GM18868 (cell line): ENCODE data around the gene TCTN3.
A peak's percentile ranks its signal among the peaks of the same experiment; 100 is the strongest.
"Not testable (repeated sequence)": the region's sequence is repeated elsewhere in the genome, so short reads cannot be mapped to it uniquely, and the experiment has no call there.

Experiments used
- ATAC-seq: cut with Tn5 transposase; IDR thresholded peaks from one replicate; pipeline ENCODE4 v1.9.1; 2021; ENCODE audit warnings: mild to moderate bottlenecking, moderate library complexity; ENCODE audit not compliant: unreplicated experiment

Gene TCTN3, protein sequence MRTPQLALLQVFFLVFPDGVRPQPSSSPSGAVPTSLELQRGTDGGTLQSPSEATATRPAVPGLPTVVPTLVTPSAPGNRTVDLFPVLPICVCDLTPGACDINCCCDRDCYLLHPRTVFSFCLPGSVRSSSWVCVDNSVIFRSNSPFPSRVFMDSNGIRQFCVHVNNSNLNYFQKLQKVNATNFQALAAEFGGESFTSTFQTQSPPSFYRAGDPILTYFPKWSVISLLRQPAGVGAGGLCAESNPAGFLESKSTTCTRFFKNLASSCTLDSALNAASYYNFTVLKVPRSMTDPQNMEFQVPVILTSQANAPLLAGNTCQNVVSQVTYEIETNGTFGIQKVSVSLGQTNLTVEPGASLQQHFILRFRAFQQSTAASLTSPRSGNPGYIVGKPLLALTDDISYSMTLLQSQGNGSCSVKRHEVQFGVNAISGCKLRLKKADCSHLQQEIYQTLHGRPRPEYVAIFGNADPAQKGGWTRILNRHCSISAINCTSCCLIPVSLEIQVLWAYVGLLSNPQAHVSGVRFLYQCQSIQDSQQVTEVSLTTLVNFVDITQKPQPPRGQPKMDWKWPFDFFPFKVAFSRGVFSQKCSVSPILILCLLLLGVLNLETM

DNA sequence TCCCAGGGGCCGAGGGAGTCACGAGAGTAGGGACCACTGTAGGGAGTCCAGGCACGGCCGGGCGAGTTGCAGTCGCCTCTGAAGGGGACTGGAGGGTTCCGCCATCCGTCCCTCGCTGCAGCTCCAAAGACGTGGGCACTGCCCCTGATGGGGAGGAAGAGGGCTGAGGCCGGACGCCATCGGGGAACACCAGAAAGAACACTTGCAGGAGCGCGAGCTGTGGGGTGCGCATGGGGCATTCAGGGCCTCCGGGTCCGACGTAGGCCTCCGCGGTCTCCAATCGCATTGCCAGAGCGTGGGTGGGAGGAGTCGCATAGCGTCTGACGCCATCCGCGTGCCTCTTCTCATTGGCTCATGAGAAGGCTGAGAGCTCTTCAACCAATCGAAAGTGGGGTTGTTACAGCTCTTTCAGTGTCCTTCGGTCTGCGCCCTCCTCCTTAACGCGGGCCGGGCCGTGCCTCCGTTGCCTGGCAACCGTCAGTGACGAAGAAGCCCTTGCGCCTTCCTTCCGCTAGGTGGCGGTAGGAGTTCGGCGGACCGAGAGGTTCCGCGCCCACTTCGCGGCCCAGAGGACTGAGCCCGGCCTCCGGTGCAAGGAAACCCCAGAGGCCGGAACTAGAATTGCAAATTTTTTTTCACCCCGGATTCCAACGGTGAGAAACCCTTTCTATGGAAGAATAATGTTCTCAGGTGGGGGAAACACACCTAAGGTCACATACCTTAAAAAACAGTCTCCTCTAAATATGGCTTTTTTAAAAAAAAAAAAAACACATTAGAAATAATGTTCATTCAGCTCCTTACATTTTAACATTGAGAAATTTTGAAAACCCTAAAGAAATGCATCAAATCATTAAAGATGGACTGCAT is at the start of gene TCTN3:
Gene TCTN3, minus strand, starts transcription at position 260 of the 867 bp plus-strand sequence. Its CDS starts 28 bp downstream, at position 232.
- ATAC-seq: peak; percentile 98

DNA sequence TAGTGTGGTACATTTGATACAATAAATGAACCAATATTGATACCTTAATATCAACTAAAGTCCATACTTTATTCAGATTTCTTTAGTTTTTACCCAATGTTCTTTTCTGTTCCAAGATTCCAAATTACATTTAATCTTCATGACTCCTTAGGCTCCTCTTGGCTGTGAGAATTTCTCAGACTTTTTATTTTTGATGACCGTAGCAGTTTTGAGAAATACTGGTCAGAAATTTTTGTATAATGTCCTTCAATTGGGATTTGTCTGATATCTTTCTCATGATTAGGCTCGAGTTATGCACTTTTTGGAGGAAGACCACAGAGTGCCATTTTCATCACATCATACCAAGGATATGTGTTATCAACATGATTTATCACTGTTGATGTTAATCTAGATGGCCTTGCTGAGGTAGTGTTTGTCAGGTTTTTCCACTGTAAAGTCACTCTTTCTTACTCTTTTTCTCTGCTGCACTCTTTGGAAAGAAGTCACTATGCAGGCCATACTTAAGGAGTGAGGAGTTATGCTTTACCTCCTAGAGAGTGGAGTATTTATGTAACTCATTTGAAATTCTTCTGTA is 49.3 kb upstream of the TCTN3 start:
- ATAC-seq: no peak

DNA sequence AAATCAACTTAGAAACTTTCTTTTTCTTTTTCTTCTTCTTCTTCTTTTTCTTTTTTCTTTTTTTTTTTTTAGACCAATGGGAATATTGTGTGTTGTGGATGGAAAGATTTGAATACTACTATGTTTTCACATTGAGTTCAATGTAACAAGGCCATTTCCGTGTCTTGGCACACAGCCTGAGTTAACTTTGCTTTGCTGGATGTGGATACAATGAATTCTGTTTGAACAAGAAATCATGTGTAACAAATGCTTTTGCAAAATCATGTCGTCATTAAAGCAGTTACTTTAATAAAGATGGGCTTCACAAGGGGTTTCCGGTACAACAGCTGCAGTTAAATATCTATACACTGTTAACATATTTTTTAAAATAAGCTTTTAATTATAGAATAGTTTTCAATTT is 48.8 kb upstream of the TCTN3 start:
- no peak for ATAC-seq

DNA sequence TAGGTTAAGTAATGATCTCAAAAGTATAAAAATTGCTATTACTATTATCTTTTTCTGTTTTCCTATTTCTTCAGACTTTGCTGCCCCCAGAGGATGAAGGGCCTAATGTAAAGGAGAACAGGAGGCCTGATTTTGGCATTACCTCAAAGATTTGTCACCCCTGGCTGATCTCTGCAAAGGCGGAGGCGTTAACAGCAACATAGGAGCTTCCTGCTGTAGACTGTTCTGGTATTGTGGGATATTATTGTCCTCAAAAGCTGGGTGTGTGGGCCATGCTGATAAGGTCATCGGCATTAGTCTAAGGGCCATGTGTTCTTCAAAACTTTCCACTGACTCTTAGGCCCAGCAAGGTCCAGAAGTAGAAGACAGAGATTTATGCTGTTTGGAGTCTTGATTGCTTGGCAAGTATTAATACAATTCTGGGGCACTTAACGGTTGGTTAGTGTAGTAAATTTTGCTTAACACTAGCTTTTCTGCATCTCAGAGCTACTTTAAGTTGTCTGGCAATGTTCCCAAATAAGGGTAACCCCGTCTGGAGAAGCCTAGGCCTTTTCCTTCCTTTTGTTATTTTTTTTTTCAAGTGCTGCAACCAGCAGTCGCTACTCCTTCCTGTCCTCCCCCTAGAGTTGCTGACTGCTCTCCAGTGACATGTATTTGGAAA is 48.2 kb upstream of the TCTN3 start:
- peak; percentile 83 for ATAC-seq

DNA sequence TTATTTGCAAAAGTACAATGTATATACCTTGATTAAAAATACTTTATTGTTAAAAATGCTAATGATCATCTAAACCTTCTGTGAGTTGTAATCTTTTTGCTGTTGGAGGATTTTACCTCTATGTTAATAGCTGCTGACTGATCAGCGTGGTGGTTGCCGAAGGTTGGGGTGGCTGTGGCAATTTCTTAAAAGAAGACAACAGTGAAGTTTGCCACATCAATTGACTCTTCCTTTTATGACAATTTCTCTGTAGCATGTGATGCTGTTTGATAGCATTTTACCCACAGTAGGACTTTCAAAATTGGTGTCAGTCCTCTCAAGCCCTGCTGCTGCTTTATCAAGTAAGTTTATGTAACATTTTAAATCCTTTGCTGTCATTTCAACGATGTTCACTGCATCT is 45.3 kb upstream of the TCTN3 start:
- ATAC-seq: no peak

DNA sequence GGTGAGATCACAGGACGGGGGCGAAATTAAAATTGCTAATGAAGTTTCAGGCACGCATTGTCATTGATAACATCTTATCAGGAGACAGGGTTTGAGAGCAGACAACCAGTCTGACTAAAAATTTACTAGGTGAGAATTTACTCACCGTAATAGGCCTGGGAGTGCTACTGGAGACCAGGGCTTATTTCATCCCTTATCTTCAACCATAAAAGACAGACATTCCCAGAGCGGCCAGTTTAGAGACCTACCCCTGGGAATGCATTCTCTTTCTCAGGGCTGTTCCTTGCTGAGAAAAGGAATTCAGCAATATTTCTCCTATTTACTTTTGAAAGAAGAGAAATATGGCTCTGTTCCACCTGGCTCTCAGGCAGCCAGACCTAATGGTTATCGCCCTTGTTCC is 39.2 kb upstream of the TCTN3 start:
- ATAC-seq: not testable (repeated sequence)

DNA sequence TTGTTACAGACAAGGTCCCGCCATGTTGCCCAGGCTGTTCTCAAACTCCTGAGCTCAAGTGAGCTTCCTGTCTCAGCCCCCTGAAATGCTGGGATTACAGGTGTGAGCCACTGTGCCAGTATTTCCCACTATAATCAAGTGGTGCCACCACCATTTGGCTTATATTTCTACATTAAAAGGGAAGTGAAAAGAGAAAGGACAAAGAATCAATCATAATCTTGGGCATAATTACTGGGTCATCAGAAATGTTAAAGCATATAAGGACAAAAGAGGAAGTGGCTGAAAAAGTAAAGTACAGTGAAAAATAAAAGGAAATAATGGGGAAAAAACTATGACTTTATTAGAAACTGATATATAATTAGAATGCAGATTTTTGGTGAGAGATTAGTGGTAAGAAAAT is 36.5 kb upstream of the TCTN3 start:
- no peak for ATAC-seq

DNA sequence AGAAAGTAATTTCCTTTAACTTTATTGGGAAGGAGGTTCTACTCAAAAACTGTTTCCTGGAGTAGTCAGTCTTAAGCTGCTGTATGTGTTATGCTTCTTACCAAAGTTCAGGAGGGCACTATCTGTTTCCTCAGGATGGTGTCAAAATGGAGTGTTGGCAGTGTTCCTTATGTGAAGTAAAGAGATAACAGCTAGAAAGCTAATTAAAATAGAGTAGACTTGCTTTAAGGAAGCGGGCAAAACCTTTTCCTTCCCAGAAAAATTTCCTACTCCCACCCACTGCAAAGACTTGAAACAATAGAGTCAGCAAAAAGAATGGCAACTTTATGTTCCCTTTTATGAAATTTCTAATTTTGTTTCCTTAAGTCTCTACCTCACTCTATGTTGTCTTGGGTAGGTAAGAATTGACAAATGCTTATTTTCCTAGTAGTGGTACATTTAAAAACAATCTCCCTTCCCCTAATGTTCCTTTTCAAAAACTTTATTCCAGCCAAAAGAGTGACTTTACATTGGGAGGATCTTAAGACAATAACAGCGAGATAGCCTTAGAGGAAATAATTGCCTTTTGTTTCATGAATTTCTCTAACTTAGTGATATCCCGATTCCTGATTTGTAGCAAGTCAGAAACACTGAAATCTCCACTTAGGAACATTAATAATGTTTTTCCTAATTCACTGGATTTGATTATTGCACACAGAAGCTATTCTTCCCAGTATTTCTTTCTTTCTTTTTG is 35.8 kb upstream of the TCTN3 start:
- ATAC-seq: no peak

DNA sequence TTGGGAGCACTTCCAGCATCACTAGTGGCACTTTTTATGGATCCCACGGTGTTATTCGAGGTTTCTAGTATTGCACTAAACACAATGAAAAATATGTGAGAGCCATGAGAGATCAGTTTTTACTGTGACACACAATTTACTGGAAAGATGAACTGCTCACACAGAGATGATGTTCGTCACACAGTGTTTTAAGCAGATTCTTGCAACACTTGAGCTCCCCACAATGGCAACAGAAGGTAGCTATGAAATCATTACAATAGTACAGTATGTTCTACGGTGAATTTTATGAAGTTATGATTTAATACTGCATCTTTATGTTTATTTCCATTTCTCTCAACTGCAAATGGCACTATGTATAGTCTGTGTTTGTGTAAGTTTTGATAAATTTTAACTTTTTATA is 34.8 kb upstream of the TCTN3 start:
- no peak for ATAC-seq

DNA sequence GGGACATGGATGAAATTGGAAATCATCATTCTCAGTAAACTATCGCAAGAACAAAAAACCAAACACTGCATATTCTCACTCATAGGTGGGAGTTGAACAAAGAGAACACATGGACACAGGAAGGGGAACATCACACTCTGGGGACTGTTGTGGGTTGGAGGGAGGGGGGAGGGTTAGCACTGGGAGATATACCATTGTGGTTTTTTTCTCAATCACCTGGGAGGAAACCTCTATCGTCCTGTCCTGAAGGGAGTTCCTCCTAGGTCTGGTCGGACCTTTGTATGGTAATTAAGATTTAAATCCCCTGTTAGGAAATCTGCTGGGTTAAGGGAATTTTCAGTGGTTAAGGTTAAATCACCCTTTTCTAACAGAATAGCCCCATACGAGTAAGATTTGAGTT is 28.8 kb upstream of the TCTN3 start:
- not testable (repeated sequence) for ATAC-seq

DNA sequence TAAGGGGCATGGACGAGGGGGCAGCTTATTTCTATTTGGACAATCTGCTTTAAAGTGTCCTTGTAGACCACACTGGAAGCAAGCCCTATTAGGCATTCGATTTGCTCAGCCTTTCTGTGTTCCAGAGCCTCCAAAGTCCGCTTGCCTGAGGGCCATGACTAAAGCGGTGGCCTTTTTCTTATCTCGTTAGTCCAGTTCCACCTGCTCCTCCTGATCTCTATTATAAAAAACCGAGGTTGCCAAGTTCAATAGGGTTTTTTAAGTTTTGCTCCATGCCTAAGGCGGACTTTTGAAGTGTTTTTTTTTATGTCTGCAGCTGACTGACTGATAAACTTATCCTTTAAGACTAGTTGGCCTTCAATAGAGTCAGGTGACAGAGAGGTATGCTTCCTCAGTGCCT is 27.0 kb upstream of the TCTN3 start:
- not testable (repeated sequence) for ATAC-seq

DNA sequence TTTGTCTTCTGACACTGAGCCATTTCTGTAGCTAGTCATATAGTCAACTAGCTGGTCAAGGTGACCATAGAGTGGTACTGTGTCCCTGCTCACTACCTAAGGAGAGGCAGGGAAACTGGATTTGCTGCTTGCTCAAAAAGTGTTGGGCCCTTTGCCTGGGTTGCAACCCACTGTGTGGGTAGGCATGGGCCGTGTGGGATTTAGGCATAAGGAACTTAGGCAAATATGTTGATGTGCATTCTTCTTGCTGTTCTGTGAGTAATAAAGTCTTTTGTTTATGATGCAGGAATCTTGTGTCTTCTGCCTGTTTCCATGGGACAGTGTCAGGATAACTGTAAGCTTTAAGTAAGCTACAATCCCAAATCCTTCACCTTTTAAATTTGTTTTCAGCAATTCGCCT is 23.1 kb upstream of the TCTN3 start:
- ATAC-seq: no peak

DNA sequence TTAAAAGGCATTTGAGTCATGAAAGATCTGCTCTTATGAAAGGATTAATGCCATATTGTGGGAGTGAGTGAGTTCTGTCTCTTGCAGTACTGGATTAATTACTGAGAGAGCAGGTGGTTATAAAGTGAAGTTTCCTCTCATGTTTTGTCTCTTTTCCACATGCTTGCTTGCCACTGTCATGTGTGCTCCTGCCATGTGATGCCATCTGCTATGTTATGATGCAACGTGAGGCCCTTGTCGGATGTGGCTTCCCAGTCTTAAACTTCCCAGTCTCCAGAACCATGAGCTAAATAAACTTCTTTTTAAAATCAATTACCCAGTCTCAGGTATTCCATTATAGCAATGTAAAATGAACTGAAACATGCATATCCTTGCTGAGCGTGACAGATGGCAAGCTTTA is 22.7 kb upstream of the TCTN3 start:
- ATAC-seq: no peak

DNA sequence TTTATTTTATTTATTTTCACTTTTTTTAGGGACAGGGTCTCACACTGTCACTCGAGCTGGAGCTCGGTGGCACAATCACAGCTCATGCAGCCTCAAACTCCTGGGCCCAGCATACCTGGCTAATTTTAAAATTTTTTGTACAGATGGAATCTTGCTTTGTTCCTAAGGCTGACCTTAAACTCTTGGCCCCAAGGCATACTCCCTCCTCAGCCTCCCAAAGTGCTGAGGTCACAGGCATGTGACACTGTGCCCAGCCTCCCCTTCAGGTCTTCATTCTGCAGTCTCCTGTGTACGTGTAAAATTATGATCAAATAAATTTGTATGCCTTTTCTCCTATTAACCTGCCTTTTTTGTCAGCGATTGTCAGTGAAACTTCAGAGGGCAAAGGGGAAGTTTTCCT is 17.8 kb upstream of the TCTN3 start:
- no peak for ATAC-seq

DNA sequence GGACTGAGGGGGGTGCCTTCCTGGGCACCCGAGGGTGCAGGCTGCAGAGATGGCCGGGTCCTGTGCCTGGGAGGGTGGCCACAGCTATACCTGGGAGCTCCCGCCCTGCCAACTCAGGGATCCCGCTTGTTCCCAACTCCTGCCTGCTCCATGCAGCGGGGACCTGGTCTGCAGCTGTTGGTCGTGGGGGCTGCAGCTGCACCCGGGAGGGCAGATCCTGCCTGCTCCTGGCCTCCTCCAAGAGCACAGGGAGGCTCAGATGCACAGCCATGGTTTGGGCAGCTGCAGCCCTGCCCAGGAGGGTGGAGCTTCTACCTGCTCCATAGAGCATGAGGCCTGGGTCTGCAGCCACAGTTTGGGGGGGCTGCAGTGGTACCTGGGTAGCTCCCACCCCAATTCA is 13.3 kb upstream of the TCTN3 start:
- ATAC-seq: no peak

DNA sequence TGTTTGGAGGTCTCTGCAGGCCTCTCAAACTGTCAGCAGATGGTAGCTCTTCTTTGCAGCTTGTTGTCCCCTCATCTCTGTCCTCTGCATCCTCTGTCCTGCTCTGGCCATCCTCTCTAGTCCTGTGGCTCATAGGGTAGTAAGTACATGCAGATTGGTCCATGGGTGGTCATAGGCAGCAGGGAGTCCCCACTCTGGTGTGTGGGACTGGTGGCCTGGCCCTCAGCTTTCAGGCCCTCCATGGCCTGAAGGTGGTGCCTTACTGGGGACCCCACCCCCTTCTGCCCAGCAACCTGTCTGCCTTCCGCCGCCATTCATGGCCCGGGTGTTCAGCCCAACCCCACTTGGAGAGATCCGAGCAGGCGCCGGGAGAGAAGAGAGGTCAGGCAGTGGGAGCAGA is 12.8 kb upstream of the TCTN3 start:
- ATAC-seq: no peak

DNA sequence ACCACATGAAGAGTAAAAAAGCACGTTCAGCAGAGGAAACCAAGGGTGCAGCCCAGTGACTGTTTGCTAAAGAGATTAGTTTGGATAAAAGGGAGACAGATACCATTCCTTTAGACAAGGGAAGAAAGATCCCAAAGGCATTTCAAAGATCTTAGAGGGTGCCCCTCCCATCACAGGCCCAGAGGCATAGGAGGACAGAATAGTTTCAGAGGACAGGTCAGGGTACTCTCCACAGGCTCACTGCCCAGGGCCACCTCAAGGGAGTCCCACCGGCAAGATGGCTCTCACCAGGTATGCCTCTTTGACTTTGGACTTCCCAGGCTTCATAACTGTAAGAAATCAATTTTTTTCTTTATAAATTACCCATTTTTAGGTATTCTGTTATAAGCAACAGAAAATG is 4.7 kb upstream of the TCTN3 start:
- no peak for ATAC-seq

DNA sequence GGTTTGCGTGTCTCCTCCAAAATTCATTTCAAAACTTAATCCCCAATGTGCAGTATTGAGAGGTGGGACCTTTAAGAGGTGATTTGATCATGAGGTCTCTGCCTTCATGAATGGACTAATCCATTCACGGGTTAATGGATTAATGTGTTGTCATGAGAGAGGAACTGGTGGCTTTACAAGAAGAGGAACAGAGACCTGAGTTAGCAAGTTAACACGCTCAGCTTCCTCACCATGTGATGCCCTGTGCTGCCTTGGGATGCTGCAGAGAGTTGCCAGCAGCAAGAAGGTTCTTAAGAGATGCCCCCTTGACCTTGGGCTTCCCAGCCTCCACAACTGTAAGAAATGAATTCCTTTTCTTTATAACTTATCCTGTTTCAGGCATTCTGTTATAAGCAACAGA is 3.7 kb upstream of the TCTN3 start:
- ATAC-seq: peak; percentile 26

DNA sequence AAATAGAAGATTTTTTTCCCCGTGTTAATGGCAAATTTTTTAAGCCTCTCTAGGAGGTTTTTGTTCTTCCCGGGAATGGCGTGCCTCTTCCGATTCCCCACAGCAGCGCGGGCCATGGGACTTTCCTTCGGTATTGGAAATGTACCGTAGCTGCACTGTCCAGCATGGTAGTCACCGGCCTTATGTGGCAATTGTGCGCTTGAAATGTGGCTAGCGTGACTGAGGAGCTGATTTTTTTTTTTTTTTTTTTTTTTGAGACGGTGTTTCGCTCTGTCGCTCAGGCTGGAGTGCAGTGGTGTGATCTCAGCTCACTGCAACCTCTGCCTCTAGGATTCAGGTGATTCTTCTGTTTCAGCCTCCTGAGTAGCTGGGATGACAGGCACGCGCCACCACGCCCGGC is 938 bp upstream of the TCTN3 start:
- ATAC-seq: no peak

DNA sequence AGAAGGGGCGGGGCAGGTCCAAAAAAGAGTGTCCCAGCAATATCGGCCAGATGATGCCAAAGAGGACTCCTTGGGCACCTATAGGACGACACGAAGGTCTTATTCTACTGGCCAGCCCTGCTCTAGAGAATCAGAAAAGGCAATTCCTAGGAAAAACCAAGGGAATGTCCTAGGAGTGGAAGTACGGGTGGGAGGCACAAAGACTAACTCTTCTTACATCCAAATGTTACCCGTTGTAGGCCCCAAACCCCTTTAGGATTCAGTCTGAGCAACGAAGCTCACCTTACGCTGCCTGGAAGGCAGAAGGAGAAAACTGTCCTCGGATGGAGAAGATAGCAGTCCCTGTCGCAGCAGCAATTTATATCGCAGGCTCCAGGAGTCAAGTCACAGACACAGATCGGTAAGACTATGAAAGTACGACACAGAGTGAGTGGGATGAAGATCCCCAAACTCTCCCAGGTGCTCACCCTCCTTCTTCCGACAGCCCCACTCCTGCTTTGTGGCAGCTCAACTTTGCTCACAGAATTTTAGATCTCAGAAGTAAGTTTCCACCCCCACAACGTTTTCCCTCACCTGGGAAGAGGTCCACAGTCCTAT is 558 bp downstream of the TCTN3 start:
- no peak for ATAC-seq
